HEK293 (cell line): Measurements from ENCODE around the gene TRIM28.

Source experiments
- HOXD13 ChIP-seq: sonication (generic); formaldehyde crosslinking; IDR thresholded peaks from 2 replicates; pipeline ENCODE4 v1.8.0; 2022; ENCODE audit warnings: missing genetic modification reagents, borderline replicate concordance
- MYNN ChIP-seq: fragments of 450-650 bp; formaldehyde crosslinking; IDR thresholded peaks from 2 replicates; pipeline ENCODE4 v1.5.1; 2016; ENCODE audit warnings: missing biosample characterization, missing genetic modification characterization, borderline replicate concordance
- OVOL3 ChIP-seq: fragments of 450-650 bp; formaldehyde crosslinking; IDR thresholded peaks from 2 replicates; pipeline ENCODE4 v1.5.1; 2016; ENCODE audit warnings: missing biosample characterization, missing genetic modification characterization
- SP7 ChIP-seq: fragments of 450-650 bp; formaldehyde crosslinking; IDR thresholded peaks from 2 replicates; pipeline ENCODE4 v1.5.1; 2016; ENCODE audit warnings: missing biosample characterization, missing genetic modification characterization
- YY1 ChIP-seq: fragments of 450-650 bp; formaldehyde crosslinking; IDR thresholded peaks from 2 replicates; pipeline ENCODE4 v1.5.1; 2018; ENCODE audit warnings: missing biosample characterization, missing genetic modification characterization
- ZNF112 ChIP-seq: fragments of 450-650 bp; formaldehyde crosslinking; IDR thresholded peaks from 2 replicates; pipeline ENCODE4 v1.5.0; 2017; ENCODE audit warnings: missing biosample characterization, missing genetic modification characterization
- ZNF121 ChIP-seq: fragments of 450-650 bp; formaldehyde crosslinking; IDR thresholded peaks from 2 replicates; pipeline ENCODE4 v1.5.1; 2016; ENCODE audit warnings: missing biosample characterization, missing genetic modification characterization
- ZNF132 ChIP-seq: fragments of 450-650 bp; formaldehyde crosslinking; IDR thresholded peaks from 2 replicates; pipeline ENCODE4 v1.5.1; 2017; ENCODE audit warnings: missing biosample characterization, missing genetic modification characterization, borderline replicate concordance
- ZNF146 ChIP-seq: fragments of 450-650 bp; formaldehyde crosslinking; IDR thresholded peaks from 2 replicates; pipeline ENCODE4 v1.5.1; 2016; ENCODE audit warnings: missing biosample characterization, missing genetic modification characterization
- ZNF169 ChIP-seq: fragments of 450-650 bp; formaldehyde crosslinking; IDR thresholded peaks from 2 replicates; pipeline ENCODE4 v1.5.1; 2016; ENCODE audit warnings: missing biosample characterization, missing genetic modification characterization
- ZNF26 ChIP-seq: fragments of 450-650 bp; formaldehyde crosslinking; IDR thresholded peaks from 2 replicates; pipeline ENCODE4 v1.5.1; 2016; ENCODE audit warnings: missing biosample characterization, missing genetic modification characterization
- ZNF274 ChIP-seq, 2 experiments: fragments of 200-500 bp in 1 of 2; fragments of 450-650 bp in 1 of 2; sonication (Bioruptor generic) in 1 of 2; formaldehyde crosslinking in 1 of 2; IDR thresholded peaks; 2 replicates each; pipeline versions ENCODE4 v1.5.1 to v1.6.1; 2014 to 2016; ENCODE audit warnings: borderline replicate concordance in 1 of 2, inconsistent platforms in 1 of 2, low read length in 1 of 2, missing biosample characterization in 1 of 2, missing genetic modification characterization in 1 of 2
- ZNF335 ChIP-seq: fragments of 450-650 bp; formaldehyde crosslinking; conservative IDR thresholded peaks from 2 replicates; pipeline ENCODE4 v1.5.1; 2016; ENCODE audit warnings: missing biosample characterization, missing genetic modification characterization
- ZNF473 ChIP-seq: fragments of 450-650 bp; formaldehyde crosslinking; IDR thresholded peaks from 2 replicates; pipeline ENCODE4 v1.5.1; 2017; ENCODE audit warnings: missing biosample characterization, missing genetic modification characterization
- ZNF521 ChIP-seq: fragments of 450-650 bp; formaldehyde crosslinking; IDR thresholded peaks from 2 replicates; pipeline ENCODE4 v1.5.1; 2017; ENCODE audit warnings: missing biosample characterization, mild to moderate bottlenecking, missing genetic modification characterization
- ZNF529 ChIP-seq: fragments of 450-650 bp; formaldehyde crosslinking; IDR thresholded peaks from 2 replicates; pipeline ENCODE4 v1.5.1; 2017; ENCODE audit warnings: missing genetic modification characterization, missing biosample characterization; ENCODE audit not compliant: insufficient replicate concordance
- ZNF654 ChIP-seq: fragments of 450-650 bp; formaldehyde crosslinking; IDR thresholded peaks from 2 replicates; pipeline ENCODE4 v1.5.1; 2016; ENCODE audit warnings: low read depth, missing biosample characterization, missing genetic modification characterization
- ZNF660 ChIP-seq: fragments of 450-650 bp; IDR thresholded peaks from 2 replicates; pipeline ENCODE4 v1.5.1; 2018; ENCODE audit warnings: missing biosample characterization, mild to moderate bottlenecking, missing genetic modification characterization
- ZNF768 ChIP-seq: fragments of 450-650 bp; formaldehyde crosslinking; IDR thresholded peaks from 2 replicates; pipeline ENCODE4 v1.5.1; 2018; ENCODE audit warnings: missing biosample characterization, mild to moderate bottlenecking, missing genetic modification characterization
- TF ChIP-seq, protein P1 (sequence below): fragments of 450-650 bp; formaldehyde crosslinking; IDR thresholded peaks from 2 replicates; pipeline ENCODE4 v1.5.1; 2016; ENCODE audit warnings: missing biosample characterization, missing genetic modification characterization, borderline replicate concordance
- TF ChIP-seq, protein P2 (sequence below): fragments of 450-650 bp; formaldehyde crosslinking; IDR thresholded peaks from 2 replicates; pipeline ENCODE4 v1.5.1; 2016; ENCODE audit warnings: missing biosample characterization, missing genetic modification characterization
- TF ChIP-seq, protein P3 (sequence below): fragments of 450-650 bp; IDR thresholded peaks from 2 replicates; pipeline ENCODE4 v1.5.1; 2018; ENCODE audit warnings: missing biosample characterization, mild to moderate bottlenecking, missing genetic modification characterization
- TF ChIP-seq, protein P4 (sequence below): fragments of 450-650 bp; formaldehyde crosslinking; IDR thresholded peaks from 2 replicates; pipeline ENCODE4 v1.5.1; 2016; ENCODE audit warnings: missing biosample characterization, missing genetic modification characterization

The TRIM28 gene

DNA sequence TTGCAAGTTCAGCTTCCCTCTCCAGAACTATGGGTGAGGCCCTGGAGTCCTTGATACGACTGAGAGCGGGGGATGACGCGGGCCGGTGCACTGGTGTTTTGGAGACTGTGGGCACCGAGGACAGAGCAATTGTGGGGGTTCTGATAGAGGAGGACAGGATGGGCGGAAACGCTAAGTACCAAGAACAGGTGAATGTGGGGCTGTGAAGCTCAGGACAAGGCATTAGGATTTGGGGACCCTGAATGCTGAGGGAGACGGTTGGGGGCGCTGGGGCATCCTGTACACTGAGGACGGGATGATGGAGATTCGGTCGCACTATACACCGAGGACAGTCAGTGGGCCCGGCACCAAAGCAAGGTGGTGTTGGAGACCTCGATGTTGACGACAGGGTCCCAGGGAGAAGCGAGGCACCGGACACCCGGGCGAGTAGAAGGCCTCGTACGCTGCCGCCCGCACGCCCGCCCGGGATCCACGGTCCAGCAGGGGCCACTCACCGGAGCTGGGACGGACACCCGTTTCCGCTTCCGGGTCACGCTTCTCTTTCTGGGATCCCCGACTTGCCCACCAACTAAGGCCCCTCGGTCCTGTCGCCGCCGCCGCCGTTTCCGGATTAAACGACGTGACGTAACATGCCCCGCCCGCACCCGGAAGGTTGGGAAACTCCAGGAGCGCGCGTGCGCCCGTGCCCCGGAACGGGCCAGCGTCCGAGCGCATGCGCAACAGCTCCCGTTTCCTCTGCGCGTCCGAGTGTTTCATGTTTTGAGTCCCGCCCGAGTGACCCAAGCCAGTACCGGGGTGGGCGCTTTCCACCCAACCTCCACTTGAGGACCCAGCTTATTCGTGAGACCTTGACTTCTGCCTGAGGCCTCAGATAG lies 10.9 kb downstream of the TRIM28 start, which contains the start of gene CHMP2A (continued):
- TF ChIP-seq, protein P1, sequence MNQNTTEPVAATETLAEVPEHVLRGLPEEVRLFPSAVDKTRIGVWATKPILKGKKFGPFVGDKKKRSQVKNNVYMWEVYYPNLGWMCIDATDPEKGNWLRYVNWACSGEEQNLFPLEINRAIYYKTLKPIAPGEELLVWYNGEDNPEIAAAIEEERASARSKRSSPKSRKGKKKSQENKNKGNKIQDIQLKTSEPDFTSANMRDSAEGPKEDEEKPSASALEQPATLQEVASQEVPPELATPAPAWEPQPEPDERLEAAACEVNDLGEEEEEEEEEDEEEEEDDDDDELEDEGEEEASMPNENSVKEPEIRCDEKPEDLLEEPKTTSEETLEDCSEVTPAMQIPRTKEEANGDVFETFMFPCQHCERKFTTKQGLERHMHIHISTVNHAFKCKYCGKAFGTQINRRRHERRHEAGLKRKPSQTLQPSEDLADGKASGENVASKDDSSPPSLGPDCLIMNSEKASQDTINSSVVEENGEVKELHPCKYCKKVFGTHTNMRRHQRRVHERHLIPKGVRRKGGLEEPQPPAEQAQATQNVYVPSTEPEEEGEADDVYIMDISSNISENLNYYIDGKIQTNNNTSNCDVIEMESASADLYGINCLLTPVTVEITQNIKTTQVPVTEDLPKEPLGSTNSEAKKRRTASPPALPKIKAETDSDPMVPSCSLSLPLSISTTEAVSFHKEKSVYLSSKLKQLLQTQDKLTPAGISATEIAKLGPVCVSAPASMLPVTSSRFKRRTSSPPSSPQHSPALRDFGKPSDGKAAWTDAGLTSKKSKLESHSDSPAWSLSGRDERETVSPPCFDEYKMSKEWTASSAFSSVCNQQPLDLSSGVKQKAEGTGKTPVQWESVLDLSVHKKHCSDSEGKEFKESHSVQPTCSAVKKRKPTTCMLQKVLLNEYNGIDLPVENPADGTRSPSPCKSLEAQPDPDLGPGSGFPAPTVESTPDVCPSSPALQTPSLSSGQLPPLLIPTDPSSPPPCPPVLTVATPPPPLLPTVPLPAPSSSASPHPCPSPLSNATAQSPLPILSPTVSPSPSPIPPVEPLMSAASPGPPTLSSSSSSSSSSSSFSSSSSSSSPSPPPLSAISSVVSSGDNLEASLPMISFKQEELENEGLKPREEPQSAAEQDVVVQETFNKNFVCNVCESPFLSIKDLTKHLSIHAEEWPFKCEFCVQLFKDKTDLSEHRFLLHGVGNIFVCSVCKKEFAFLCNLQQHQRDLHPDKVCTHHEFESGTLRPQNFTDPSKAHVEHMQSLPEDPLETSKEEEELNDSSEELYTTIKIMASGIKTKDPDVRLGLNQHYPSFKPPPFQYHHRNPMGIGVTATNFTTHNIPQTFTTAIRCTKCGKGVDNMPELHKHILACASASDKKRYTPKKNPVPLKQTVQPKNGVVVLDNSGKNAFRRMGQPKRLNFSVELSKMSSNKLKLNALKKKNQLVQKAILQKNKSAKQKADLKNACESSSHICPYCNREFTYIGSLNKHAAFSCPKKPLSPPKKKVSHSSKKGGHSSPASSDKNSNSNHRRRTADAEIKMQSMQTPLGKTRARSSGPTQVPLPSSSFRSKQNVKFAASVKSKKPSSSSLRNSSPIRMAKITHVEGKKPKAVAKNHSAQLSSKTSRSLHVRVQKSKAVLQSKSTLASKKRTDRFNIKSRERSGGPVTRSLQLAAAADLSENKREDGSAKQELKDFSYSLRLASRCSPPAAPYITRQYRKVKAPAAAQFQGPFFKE = no peak
- TF ChIP-seq OVOL3 (tag by site-specific recombination) (peak; percentile 53), ZNF529 (tag by site-specific recombination) (no peak), ZNF169 (tag by site-specific recombination) (no peak), ZNF132 (tag by site-specific recombination) (no peak), ZNF335 (tag by site-specific recombination) (peak; percentile 80; the same call in 1 of the 2 replicates), ZNF121 (tag by site-specific recombination) (no peak), ZNF521 (tag by site-specific recombination) (no peak), ZNF473 (tag by site-specific recombination) (no peak), ZNF274 (IDR thresholded peaks at IDR 0.05; ENCODE audit: low read length) (no peak), ZNF274 (tag by site-specific recombination; IDR thresholded peaks at IDR 0.05; ENCODE audit: borderline replicate concordance) (no peak), HOXD13 (peak; percentile 92), YY1 (tag by site-specific recombination) (no peak), SP7 (tag by site-specific recombination) (peak; percentile 72), ZNF654 (no peak), MYNN (no peak), ZNF768 (peak; percentile 47; the same call in 1 of the 2 replicates), ZNF146 (tag by site-specific recombination) (no peak), ZNF112 (tag by site-specific recombination) (no peak), ZNF660 (tag by site-specific recombination) (peak; percentile 68), ZNF26 (tag by site-specific recombination) (no peak)
- TF ChIP-seq, protein P2, sequence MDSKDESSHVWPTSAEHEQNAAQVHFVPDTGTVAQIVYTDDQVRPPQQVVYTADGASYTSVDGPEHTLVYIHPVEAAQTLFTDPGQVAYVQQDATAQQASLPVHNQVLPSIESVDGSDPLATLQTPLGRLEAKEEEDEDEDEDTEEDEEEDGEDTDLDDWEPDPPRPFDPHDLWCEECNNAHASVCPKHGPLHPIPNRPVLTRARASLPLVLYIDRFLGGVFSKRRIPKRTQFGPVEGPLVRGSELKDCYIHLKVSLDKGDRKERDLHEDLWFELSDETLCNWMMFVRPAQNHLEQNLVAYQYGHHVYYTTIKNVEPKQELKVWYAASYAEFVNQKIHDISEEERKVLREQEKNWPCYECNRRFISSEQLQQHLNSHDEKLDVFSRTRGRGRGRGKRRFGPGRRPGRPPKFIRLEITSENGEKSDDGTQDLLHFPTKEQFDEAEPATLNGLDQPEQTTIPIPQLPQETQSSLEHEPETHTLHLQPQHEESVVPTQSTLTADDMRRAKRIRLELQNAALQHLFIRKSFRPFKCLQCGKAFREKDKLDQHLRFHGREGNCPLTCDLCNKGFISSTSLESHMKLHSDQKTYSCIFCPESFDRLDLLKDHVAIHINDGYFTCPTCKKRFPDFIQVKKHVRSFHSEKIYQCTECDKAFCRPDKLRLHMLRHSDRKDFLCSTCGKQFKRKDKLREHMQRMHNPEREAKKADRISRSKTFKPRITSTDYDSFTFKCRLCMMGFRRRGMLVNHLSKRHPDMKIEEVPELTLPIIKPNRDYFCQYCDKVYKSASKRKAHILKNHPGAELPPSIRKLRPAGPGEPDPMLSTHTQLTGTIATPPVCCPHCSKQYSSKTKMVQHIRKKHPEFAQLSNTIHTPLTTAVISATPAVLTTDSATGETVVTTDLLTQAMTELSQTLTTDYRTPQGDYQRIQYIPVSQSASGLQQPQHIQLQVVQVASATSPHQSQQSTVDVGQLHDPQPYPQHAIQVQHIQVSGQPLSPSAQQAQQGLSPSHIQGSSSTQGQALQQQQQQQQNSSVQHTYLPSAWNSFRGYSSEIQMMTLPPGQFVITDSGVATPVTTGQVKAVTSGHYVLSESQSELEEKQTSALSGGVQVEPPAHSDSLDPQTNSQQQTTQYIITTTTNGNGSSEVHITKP (tag by site-specific recombination) = peak; percentile 34; the same call in 1 of the 2 replicates
- TF ChIP-seq, protein P3, sequence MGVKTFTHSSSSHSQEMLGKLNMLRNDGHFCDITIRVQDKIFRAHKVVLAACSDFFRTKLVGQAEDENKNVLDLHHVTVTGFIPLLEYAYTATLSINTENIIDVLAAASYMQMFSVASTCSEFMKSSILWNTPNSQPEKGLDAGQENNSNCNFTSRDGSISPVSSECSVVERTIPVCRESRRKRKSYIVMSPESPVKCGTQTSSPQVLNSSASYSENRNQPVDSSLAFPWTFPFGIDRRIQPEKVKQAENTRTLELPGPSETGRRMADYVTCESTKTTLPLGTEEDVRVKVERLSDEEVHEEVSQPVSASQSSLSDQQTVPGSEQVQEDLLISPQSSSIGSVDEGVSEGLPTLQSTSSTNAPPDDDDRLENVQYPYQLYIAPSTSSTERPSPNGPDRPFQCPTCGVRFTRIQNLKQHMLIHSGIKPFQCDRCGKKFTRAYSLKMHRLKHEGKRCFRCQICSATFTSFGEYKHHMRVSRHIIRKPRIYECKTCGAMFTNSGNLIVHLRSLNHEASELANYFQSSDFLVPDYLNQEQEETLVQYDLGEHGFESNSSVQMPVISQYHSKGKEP (tag by site-specific recombination) = no peak; the same call in 1 of the 2 replicates
- TF ChIP-seq, protein P4, sequence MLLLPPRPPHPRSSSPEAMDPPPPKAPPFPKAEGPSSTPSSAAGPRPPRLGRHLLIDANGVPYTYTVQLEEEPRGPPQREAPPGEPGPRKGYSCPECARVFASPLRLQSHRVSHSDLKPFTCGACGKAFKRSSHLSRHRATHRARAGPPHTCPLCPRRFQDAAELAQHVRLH (tag by site-specific recombination) = peak; percentile 78; the same call in 1 of the 2 replicates
